ENCODE measurements around the gene PUM1.

DNA sequence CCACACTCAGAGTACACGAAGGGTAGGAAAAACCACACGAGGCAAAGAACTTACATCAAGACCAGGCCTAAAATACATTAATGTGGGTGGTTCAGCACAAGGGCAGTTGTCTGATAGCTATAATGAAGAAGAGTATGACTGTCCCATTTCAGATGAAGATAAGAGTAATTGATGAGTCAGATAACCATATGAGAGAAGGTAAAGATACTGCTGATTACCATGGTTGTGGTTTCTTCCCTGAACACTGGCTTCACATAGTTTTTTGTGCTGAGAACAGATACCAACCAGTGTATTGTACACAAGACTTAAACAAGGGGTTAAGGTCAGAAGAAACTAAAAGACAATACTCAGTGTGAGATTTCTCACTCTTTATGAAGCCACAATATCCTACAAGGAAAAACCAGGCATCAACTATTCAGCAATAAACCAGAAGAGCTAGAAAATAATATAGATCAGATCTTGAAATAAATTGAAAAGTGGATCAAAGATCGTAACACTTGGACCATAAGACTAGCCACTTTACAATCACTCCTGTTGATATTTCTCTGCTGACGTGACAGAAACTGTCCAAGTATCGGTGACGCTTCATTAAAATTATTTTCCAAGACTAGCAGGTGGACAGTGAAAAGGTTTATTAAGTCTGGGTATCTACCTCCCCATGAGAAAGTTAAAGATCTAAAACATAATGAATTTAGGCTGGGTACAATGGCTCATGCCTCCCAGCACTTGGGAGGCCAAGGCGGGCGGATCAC lies 28.6 kb downstream of the PUM1 start:
- TF ChIP-seq, protein P1, sequence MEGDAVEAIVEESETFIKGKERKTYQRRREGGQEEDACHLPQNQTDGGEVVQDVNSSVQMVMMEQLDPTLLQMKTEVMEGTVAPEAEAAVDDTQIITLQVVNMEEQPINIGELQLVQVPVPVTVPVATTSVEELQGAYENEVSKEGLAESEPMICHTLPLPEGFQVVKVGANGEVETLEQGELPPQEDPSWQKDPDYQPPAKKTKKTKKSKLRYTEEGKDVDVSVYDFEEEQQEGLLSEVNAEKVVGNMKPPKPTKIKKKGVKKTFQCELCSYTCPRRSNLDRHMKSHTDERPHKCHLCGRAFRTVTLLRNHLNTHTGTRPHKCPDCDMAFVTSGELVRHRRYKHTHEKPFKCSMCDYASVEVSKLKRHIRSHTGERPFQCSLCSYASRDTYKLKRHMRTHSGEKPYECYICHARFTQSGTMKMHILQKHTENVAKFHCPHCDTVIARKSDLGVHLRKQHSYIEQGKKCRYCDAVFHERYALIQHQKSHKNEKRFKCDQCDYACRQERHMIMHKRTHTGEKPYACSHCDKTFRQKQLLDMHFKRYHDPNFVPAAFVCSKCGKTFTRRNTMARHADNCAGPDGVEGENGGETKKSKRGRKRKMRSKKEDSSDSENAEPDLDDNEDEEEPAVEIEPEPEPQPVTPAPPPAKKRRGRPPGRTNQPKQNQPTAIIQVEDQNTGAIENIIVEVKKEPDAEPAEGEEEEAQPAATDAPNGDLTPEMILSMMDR (IDR thresholded peaks at IDR 0.05), result no peak
- TF ChIP-seq POLR2A (IDR thresholded peaks at IDR 0.05), result no peak

Measured in thyroid gland (tissue), 4 donors.